Lung (tissue), 12 donors: ENCODE results near the gene NACC1. TPM values are rescaled to one million over a fixed set of nuclear protein-coding genes. Genes with fewer than 3 reads are reported as not detected.
A peak's percentile ranks its signal among the peaks of the same experiment; 100 is the strongest.

Source experiments
- ATAC-seq: fragments of 200-7000 bp; cut with Tn5 transposase; one replicate; pipeline ENCODE4 v1.9.1; 2020; ENCODE audit warnings: moderate number of reproducible peaks; ENCODE audit not compliant: insufficient read depth, low FRiP score
- DNase-seq, 3 donors: peaks; one replicate each; pipeline ENCODE4 v3.0.0-alpha.2; 2013 to 2017
- H3K27ac ChIP-seq, 2 donors: one replicate each; pipeline ENCODE4 v1.5.1; 2013; ENCODE audit warnings: mild to moderate bottlenecking in 2 of 2, moderate library complexity in 2 of 2, control low read depth in 1 of 2, inconsistent platforms in 1 of 2, low read depth in 1 of 2, low read length in 1 of 2
- H3K27me3 ChIP-seq, 3 donors: one replicate each; pipeline ENCODE4 v1.5.1; 2013; ENCODE audit warnings: low read length in 2 of 3; ENCODE audit not compliant: control insufficient read depth in 3 of 3, insufficient read depth in 3 of 3
- H3K36me3 ChIP-seq, 4 donors: one replicate each; pipeline ENCODE4 v1.5.1; 2013; ENCODE audit warnings: low read length in 4 of 4, mild to moderate bottlenecking in 1 of 4, moderate library complexity in 1 of 4; ENCODE audit not compliant: control insufficient read depth in 4 of 4, insufficient read depth in 4 of 4
- H3K4me1 ChIP-seq, 5 donors: one replicate each; pipeline ENCODE4 v1.5.1; 2013; ENCODE audit warnings: low read length in 5 of 5, mild to moderate bottlenecking in 2 of 5, moderate library complexity in 1 of 5; ENCODE audit not compliant: control insufficient read depth in 5 of 5, insufficient read depth in 5 of 5
- H3K4me3 ChIP-seq: one replicate; pipeline ENCODE4 v1.5.1; 2013; ENCODE audit warnings: mild to moderate bottlenecking, control low read depth, moderate library complexity
- H3K9ac ChIP-seq, 2 donors: one replicate each; pipeline ENCODE4 v1.5.1; 2013; ENCODE audit warnings: low read length in 2 of 2, control low read depth in 1 of 2; ENCODE audit not compliant: insufficient read depth in 1 of 2
- H3K9me3 ChIP-seq, 4 donors: one replicate each; pipeline ENCODE4 v1.5.1; 2013; ENCODE audit warnings: low read length in 3 of 4, mild to moderate bottlenecking in 1 of 4, moderate library complexity in 1 of 4; ENCODE audit not compliant: control insufficient read depth in 4 of 4, insufficient read depth in 3 of 4
- CTCF ChIP-seq: IDR thresholded peaks from 2 replicates; pipeline ENCODE4 v1.5.1; 2012; ENCODE audit warnings: mild to moderate bottlenecking; ENCODE audit errors: control extremely low read depth, extremely low read depth
- WGBS, 2 donors: extraction: QIAGEN DNeasy Blood & Tissue Kit; methylation state at CpG; one replicate each; pipeline ENCODE4 v1.1.7; 2013; 5-methylcytosine and 5-hydroxymethylcytosine counted together
- polyA plus RNA-seq, 2 donors: library from polyadenylated mRNA; stranded (reverse); fragments of 200-250 nt; gene quantifications; one replicate each; pipeline ENCODE4 v1.2.1, GENCODE V29; 2013
- total RNA-seq, 2 donors: library from RNA; depleted of rRNA in 1 of 2; stranded (reverse); fragments of >200 nt in 1 of 2; gene quantifications; one replicate each; pipeline ENCODE4 v1.2.1, GENCODE V29; 2014 to 2021
- donor health status: control.
- donor health status: control.
- donor health status: Bipolar disorder and iron deficiency.
- donor health status: healthy.
- donor health status: DM: yes; HTN: yes; CAD: no.

The NACC1 gene
- total and polyA plus RNA-seq, 4 donors = 18.4 to 94.8 (median 58.2) TPM

GRCh38 chr19:13078381-13078780, 39.7 kb upstream of the NACC1 start:
- H3K4me3 ChIP-seq = no peak overlapping the region
- no peak overlapping the region for H3K9ac ChIP-seq
- H3K27ac ChIP-seq = peak overlapping the region in 1 of 2 donors; percentile 84
- H3K9me3 ChIP-seq = no peaks in the 10 kb centered on the region
- TF ChIP-seq CTCF = no peak
- ATAC-seq (no peak), DNase-seq (no peak)
- peaks cover 0 to 58% (median 41%) of the 10 kb centered on the region in 4 donors for H3K36me3 ChIP-seq
- H3K27me3 ChIP-seq = no peaks in the 10 kb centered on the region
- 67 to 74% methylated on average over 8 to 10 of the region's 10 CpGs for WGBS, 2 donors
- H3K4me1 ChIP-seq = peaks cover 0 to 45% (median 14%) of the 10 kb centered on the region in 5 donors

GRCh38 chr19:13078897-13079541, 39.0 kb upstream of the NACC1 start:
- no peaks in the 10 kb centered on the region for H3K9me3 ChIP-seq
- H3K27ac ChIP-seq = peak overlapping the region; percentile 45 to 84
- no peaks in the 10 kb centered on the region for H3K27me3 ChIP-seq
- no peak for ATAC-seq
- H3K4me3 ChIP-seq = no peak overlapping the region
- no peak overlapping the region for H3K9ac ChIP-seq
- WGBS, 2 donors = 25 to 44% methylated on average over 10 to 12 of the region's 12 CpGs
- DNase-seq = peak in 2 of 3 donors; percentile 55 to 70
- TF ChIP-seq CTCF = no peak
- H3K4me1 ChIP-seq = peaks cover 0 to 45% (median 14%) of the 10 kb centered on the region in 5 donors
- peaks cover 0 to 54% (median 37%) of the 10 kb centered on the region in 4 donors for H3K36me3 ChIP-seq

- no peak for ATAC-seq
- H3K9ac ChIP-seq = no peak overlapping the region
- H3K36me3 ChIP-seq = peaks cover 0 to 48% (median 37%) of the 10 kb centered on the region in 4 donors
- no peak for TF ChIP-seq CTCF
- 27 to 30% methylated on average over 14 to 16 of the region's 16 CpGs for WGBS, 2 donors
- peak; percentile 49 to 76 (median 56) for DNase-seq
- H3K4me3 ChIP-seq = no peak overlapping the region
- no peaks in the 10 kb centered on the region for H3K27me3 ChIP-seq
- no peaks in the 10 kb centered on the region for H3K9me3 ChIP-seq
- peaks cover 0 to 45% (median 14%) of the 10 kb centered on the region in 5 donors for H3K4me1 ChIP-seq
- H3K27ac ChIP-seq = peak overlapping the region; percentile 45 to 84
Observed at GRCh38 chr19:13079542-13079986, 38.5 kb upstream of the NACC1 start.
